GM23338 (cell line): ENCODE data around the gene SLC13A3. TPM values are rescaled to one million over a fixed set of nuclear protein-coding genes. Genes with fewer than 3 reads are reported as not detected.

Experiments used
- ATAC-seq: fragments of 200-7000 bp; cut with Tn5 transposase; 3 replicates; pipeline ENCODE4 v1.9.1; 2020
- DNase-seq: peaks from one replicate; pipeline ENCODE4 v3.0.0-alpha.2; 2015; ENCODE audit warnings: low spot score
- H2AFZ ChIP-seq: fragments of 200-600 bp; sonication (generic); 2 replicates; pipeline ENCODE4 v1.8.0; 2016; ENCODE audit warnings: antibody characterized with exemption, mild to moderate bottlenecking, moderate library complexity
- H3F3A ChIP-seq: fragments of 200-600 bp; sonication (generic); replicated peaks from 2 replicates; pipeline ENCODE4 v1.8.0; 2017; ENCODE audit warnings: antibody characterized with exemption, mixed run types, low read depth
- H3K27ac ChIP-seq: fragments of 200-600 bp; sonication (generic); 2 replicates; pipeline ENCODE4 v1.6.1; 2016; ENCODE audit warnings: low read depth
- H3K27me3 ChIP-seq: fragments of 200-600 bp; sonication (generic); 2 replicates; pipeline ENCODE4 v1.8.0; 2016; ENCODE audit warnings: mild to moderate bottlenecking, mixed run types, moderate library complexity; ENCODE audit not compliant: insufficient read depth
- H3K36me3 ChIP-seq: fragments of 200-600 bp; sonication (generic); 2 replicates; pipeline ENCODE4 v1.8.0; 2016; ENCODE audit warnings: mild to moderate bottlenecking; ENCODE audit not compliant: insufficient read depth
- H3K4me1 ChIP-seq: fragments of 200-600 bp; sonication (generic); 2 replicates; pipeline ENCODE4 v1.8.0; 2016; ENCODE audit warnings: mild to moderate bottlenecking, moderate library complexity; ENCODE audit not compliant: insufficient read depth
- H3K4me2 ChIP-seq: fragments of 200-600 bp; sonication (generic); 2 replicates; pipeline ENCODE4 v1.7.1; 2017; ENCODE audit warnings: mixed run types
- H3K4me3 ChIP-seq: fragments of 200-600 bp; sonication (generic); 2 replicates; pipeline ENCODE4 v1.6.1; 2016; ENCODE audit warnings: mixed run types
- H3K79me2 ChIP-seq: fragments of 200-600 bp; sonication (generic); replicated peaks from 2 replicates; pipeline ENCODE4 v1.8.0; 2017; ENCODE audit warnings: mild to moderate bottlenecking; ENCODE audit not compliant: insufficient read depth
- H3K9me2 ChIP-seq: fragments of 200-600 bp; sonication (generic); 2 replicates; pipeline ENCODE4 v1.8.0; 2017; ENCODE audit not compliant: insufficient read depth
- H4K20me1 ChIP-seq: fragments of 200-600 bp; sonication (generic); replicated peaks from 2 replicates; pipeline ENCODE4 v1.8.0; 2017; ENCODE audit warnings: mild to moderate bottlenecking; ENCODE audit not compliant: insufficient read depth
- H3K27ac Mint-ChIP-seq: 2 replicates; pipeline ENCODE4 v1.8.0; 2020; ENCODE audit warnings: inconsistent platforms, mild to moderate bottlenecking, moderate library complexity, mixed read lengths
- H3K27me3 Mint-ChIP-seq: 3 replicates; pipeline ENCODE4 v1.8.0; 2022; ENCODE audit warnings: low read depth, mild to moderate bottlenecking, moderate library complexity, mixed read lengths, inconsistent platforms; ENCODE audit not compliant: insufficient read depth, poor library complexity
- H3K36me3 Mint-ChIP-seq: 3 replicates; pipeline ENCODE4 v1.8.0; 2021; ENCODE audit warnings: low read depth, mild to moderate bottlenecking, inconsistent platforms, moderate library complexity, mixed read lengths
- H3K4me1 Mint-ChIP-seq: 3 replicates; pipeline ENCODE4 v1.8.0; 2020; ENCODE audit warnings: mild to moderate bottlenecking, inconsistent platforms, mixed read lengths
- H3K4me3 Mint-ChIP-seq: 3 replicates; pipeline ENCODE4 v1.8.0; 2021; ENCODE audit warnings: moderate library complexity, mild to moderate bottlenecking, inconsistent platforms, mixed read lengths
- H3K9me3 Mint-ChIP-seq: 3 replicates; pipeline ENCODE4 v1.8.0; 2020; ENCODE audit warnings: moderate library complexity, mild to moderate bottlenecking, inconsistent platforms, mixed read lengths
- CREB1 ChIP-seq: fragments of 250-450 bp; sonication (Bioruptor Pico); IDR thresholded peaks from 2 replicates; pipeline ENCODE4 v1.5.0; 2020; ENCODE audit warnings: low read depth, mild to moderate bottlenecking, moderate library complexity
- CTCF ChIP-seq, 2 experiments: fragments of 200-600 bp in 1 of 2; sonication (generic) in 1 of 2; conservative IDR thresholded peaks; 2 replicates each; pipeline versions ENCODE4 v1.5.1 to v1.6.1; 2016 to 2017; ENCODE audit warnings: antibody characterized with exemption in 2 of 2, low read depth in 2 of 2, mild to moderate bottlenecking in 2 of 2, moderate library complexity in 1 of 2
- ETS1 ChIP-seq: IDR thresholded peaks from 2 replicates; pipeline ENCODE4 v1.6.1; 2016; ENCODE audit warnings: antibody characterized with exemption
- EZH2 ChIP-seq: fragments of 200-600 bp; sonication (generic); IDR thresholded peaks from one replicate; pipeline ENCODE4 v1.8.0; 2017; ENCODE audit warnings: antibody characterized with exemption, mild to moderate bottlenecking, low read depth; ENCODE audit not compliant: unreplicated experiment
- EZH2phosphoT487 ChIP-seq: fragments of 200-600 bp; sonication (generic); IDR thresholded peaks from one replicate; pipeline ENCODE4 v1.8.1; 2018; ENCODE audit warnings: antibody characterized with exemption; ENCODE audit not compliant: unreplicated experiment
- JUNB ChIP-seq: IDR thresholded peaks from one replicate; pipeline ENCODE4 v1.6.1; 2016; ENCODE audit warnings: antibody characterized with exemption; ENCODE audit not compliant: unreplicated experiment
- NANOG ChIP-seq: IDR thresholded peaks from 2 replicates; pipeline ENCODE4 v1.6.1; 2016; ENCODE audit warnings: antibody characterized with exemption, borderline replicate concordance
- POLR2AphosphoS5 ChIP-seq: IDR thresholded peaks from 2 replicates; pipeline ENCODE4 v1.6.1; 2016; ENCODE audit warnings: antibody characterized with exemption, low read depth
- REST ChIP-seq: IDR thresholded peaks from one replicate; pipeline ENCODE4 v1.6.1; 2018; ENCODE audit warnings: antibody characterized with exemption; ENCODE audit not compliant: unreplicated experiment
- STAT1 ChIP-seq: IDR thresholded peaks from one replicate; pipeline ENCODE4 v1.6.1; 2016; ENCODE audit warnings: antibody characterized with exemption; ENCODE audit not compliant: unreplicated experiment
- ZNF114 ChIP-seq: fragments of 250-450 bp; sonication (Bioruptor Pico); IDR thresholded peaks from 2 replicates; pipeline ENCODE4 v1.5.0; 2020; ENCODE audit warnings: mild to moderate bottlenecking, moderate library complexity
- ZNF331 ChIP-seq: fragments of 250-450 bp; sonication (Bioruptor Pico); IDR thresholded peaks from 2 replicates; pipeline ENCODE4 v1.5.0; 2020; ENCODE audit warnings: low read depth, mild to moderate bottlenecking, moderate library complexity
- ZNF462 ChIP-seq: fragments of 250-450 bp; sonication (Bioruptor Pico); IDR thresholded peaks from 2 replicates; pipeline ENCODE4 v1.5.0; 2020; ENCODE audit warnings: mild to moderate bottlenecking, moderate library complexity
- polyA plus RNA-seq: library from polyadenylated mRNA; unstranded; fragments of >200 nt; fragmentation: Nextera tagmentation; extraction: Ambion mirVana; gene quantifications from 2 replicates; pipeline ENCODE4 v1.2.1, GENCODE V29; 2016
- total RNA-seq: library from RNA; depleted of rRNA; stranded (reverse); fragments of >200 nt; shearing (Covaris generic); gene quantifications from 2 replicates; pipeline ENCODE4 v1.2.3, GENCODE V29; 2014

Gene SLC13A3
- total and polyA plus RNA-seq, 2 experiments from 2014 or later: 8.6 to 9.1 TPM

GRCh38 chr20:46640044-46640443, 11.2 kb downstream of the SLC13A3 start:
- Histone ChIP-seq H4K20me1 (no peaks in the 10 kb centered on the region), H3K27ac (no peak overlapping the region), H2AFZ (no peak overlapping the region), H3K36me3 (no peaks in the 10 kb centered on the region), H3K4me1 (no peaks in the 10 kb centered on the region; the same call in 1 of the 2 replicates), H3F3A (no peaks in the 10 kb centered on the region), H3K79me2 (no peaks in the 10 kb centered on the region), H3K27me3 (no peaks in the 10 kb centered on the region), H3K4me2 (no peak overlapping the region), H3K9me2 (no peaks in the 10 kb centered on the region), H3K4me3 (no peak overlapping the region)
- DNase-seq (no peak), ATAC-seq (no peak; the same call in 2 of the 3 replicates)
- Mint-ChIP-seq H3K9me3 (no peaks in the 10 kb centered on the region; the same call in 1 of the 3 replicates), H3K27me3 (peaks cover 14% of the 10 kb centered on the region), H3K4me3 (no peak overlapping the region), H3K36me3 (no peaks in the 10 kb centered on the region), H3K27ac (no peak overlapping the region), H3K4me1 (peaks cover 8% of the 10 kb centered on the region; the same call in 2 of the 3 replicates)
- TF ChIP-seq CREB1 (CRISPR knock-in tag) (no peak), POLR2AphosphoS5 (no peak), EZH2phosphoT487 (no peak), ZNF462 (CRISPR knock-in tag) (no peak), ZNF331 (CRISPR knock-in tag) (no peak), CTCF (conservative IDR thresholded peaks at IDR 0.05; ENCODE audit: low read depth in 2 of 2) (no peak), REST (no peak), JUNB (no peak), ZNF114 (CRISPR knock-in tag) (no peak), STAT1 (no peak), EZH2 (no peak), NANOG (no peak), ETS1 (no peak)
